ENCODE data around the gene ENPP3.

Gene ENPP3

DNA sequence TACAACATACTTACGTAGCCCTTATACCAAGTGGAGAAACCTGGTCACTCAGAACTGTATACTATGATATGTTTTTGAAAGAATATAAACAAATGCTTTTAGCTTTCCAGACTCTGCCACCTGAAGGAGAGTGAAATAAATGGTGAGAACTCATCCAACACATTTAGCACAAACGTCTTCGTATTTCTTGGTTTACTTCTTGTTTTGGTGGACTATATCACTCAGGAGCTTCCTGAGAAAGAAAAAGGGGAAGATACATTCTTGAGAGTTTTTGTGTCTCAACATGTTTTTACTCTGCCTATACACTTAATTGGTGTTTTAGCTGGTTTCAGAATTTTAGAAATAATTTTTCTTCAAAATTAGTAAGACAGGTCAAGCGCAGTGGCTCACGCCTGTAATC, 93.2 kb downstream of the ENPP3 start:
- Histone ChIP-seq H3K4me1 (ENCODE audit: control insufficient read depth, insufficient read depth, low read length) (no peaks in the 10 kb centered on the region), H3K4me3 (ENCODE audit: low read depth, low read length) (no peak overlapping the region), H3K27ac (ENCODE audit: extremely low read depth, low read depth, low read length) (no peak overlapping the region), H3K36me3 (ENCODE audit: control insufficient read depth in 2 of 2, insufficient read depth in 1 of 2, low read length in 2 of 2) (no peaks in the 10 kb centered on the region), H3K9me3 (ENCODE audit: control insufficient read depth, insufficient read depth, low read depth, low read length) (no peaks in the 10 kb centered on the region)
- ChIA-PET CTCF (interaction anchor here (1.8 to 3.2 kb wide), 2 partner anchors 35 to 181 kb away, joined by 3 to 18 read pairs; no protein-coding TSS in a partner anchor), POLR2A (no interaction called here)
- no peak for TF ChIP-seq ZFP41 (tag by site-specific recombination; IDR thresholded peaks at IDR 0.05; ENCODE audit: borderline replicate concordance)
- no peak for TF ChIP-seq ZNF610 (tag by site-specific recombination; IDR thresholded peaks at IDR 0.05; ENCODE audit: borderline replicate concordance)

- H3K4me3 ChIP-seq (ENCODE audit: low read depth, low read length), result no peak overlapping the region
- H3K36me3 ChIP-seq (ENCODE audit: control insufficient read depth in 2 of 2, insufficient read depth in 1 of 2, low read length in 2 of 2), result no peaks in the 10 kb centered on the region
- H3K9me3 ChIP-seq (ENCODE audit: control insufficient read depth, insufficient read depth, low read depth, low read length), result no peaks in the 10 kb centered on the region
- ChIA-PET CTCF (interaction anchor here (0.5 to 1.8 kb wide), 4 partner anchors 10 to 567 kb away, joined by 3 to 5 read pairs (median 3); no protein-coding TSS in a partner anchor), POLR2A (no interaction called here)
- no peak overlapping the region for H3K27ac ChIP-seq (ENCODE audit: extremely low read depth, low read depth, low read length)
- no peaks in the 10 kb centered on the region for H3K4me1 ChIP-seq (ENCODE audit: control insufficient read depth, insufficient read depth, low read length)
- TF ChIP-seq ZNF664 (tag by site-specific recombination; IDR thresholded peaks at IDR 0.05) (no peak), ZNF223 (tag by site-specific recombination; IDR thresholded peaks at IDR 0.05) (no peak), ZEB2 (tag by site-specific recombination; IDR thresholded peaks at IDR 0.05) (no peak), KLF9 (tag by site-specific recombination; IDR thresholded peaks at IDR 0.05; ENCODE audit: low read depth) (no peak), ZNF324 (tag by site-specific recombination; IDR thresholded peaks at IDR 0.05) (no peak)
Measured at GRCh38 chr6:131731224-131731623, 94.1 kb downstream of the ENPP3 start.

GRCh38 chr6:131733376-131734016, 96.4 kb downstream of the ENPP3 start:
- Histone ChIP-seq H3K9me3 (ENCODE audit: control insufficient read depth, insufficient read depth, low read depth, low read length) (no peaks in the 10 kb centered on the region), H3K4me3 (ENCODE audit: low read depth, low read length) (no peak overlapping the region), H3K27ac (ENCODE audit: extremely low read depth, low read depth, low read length) (no peak overlapping the region), H3K4me1 (ENCODE audit: control insufficient read depth, insufficient read depth, low read length) (no peaks in the 10 kb centered on the region), H3K36me3 (ENCODE audit: control insufficient read depth in 2 of 2, insufficient read depth in 1 of 2, low read length in 2 of 2) (no peaks in the 10 kb centered on the region)
- ChIA-PET CTCF (interaction anchor here (1.1 to 2.0 kb wide), 3 partner anchors 12 to 1035 kb away, joined by 3 to 11 read pairs (median 4); no protein-coding TSS in a partner anchor), POLR2A (no interaction called here)
- no peak for TF ChIP-seq ZNF426 (tag by site-specific recombination; IDR thresholded peaks at IDR 0.05)
- no peak for TF ChIP-seq ZNF140 (tag by site-specific recombination; IDR thresholded peaks at IDR 0.05)
- TF ChIP-seq ZNF707 (tag by site-specific recombination; IDR thresholded peaks at IDR 0.05), result no peak
- peak; percentile 49 for TF ChIP-seq ZFHX2 (tag by site-specific recombination; conservative IDR thresholded peaks at IDR 0.05)
- TF ChIP-seq ZNF350 (tag by site-specific recombination; IDR thresholded peaks at IDR 0.05), result no peak
- no peak for TF ChIP-seq KLF1 (tag by site-specific recombination; IDR thresholded peaks at IDR 0.05)
- TF ChIP-seq EGR2 (tag by site-specific recombination; IDR thresholded peaks at IDR 0.05; ENCODE audit: low read depth), result peak; percentile 62

GRCh38 chr6:131736003-131736596, 99.0 kb downstream of the ENPP3 start:
- Histone ChIP-seq H3K9me3 (ENCODE audit: control insufficient read depth, insufficient read depth, low read depth, low read length) (no peaks in the 10 kb centered on the region), H3K4me3 (ENCODE audit: low read depth, low read length) (no peak overlapping the region), H3K27ac (ENCODE audit: extremely low read depth, low read depth, low read length) (no peak overlapping the region), H3K4me1 (ENCODE audit: control insufficient read depth, insufficient read depth, low read length) (no peaks in the 10 kb centered on the region), H3K36me3 (ENCODE audit: control insufficient read depth in 2 of 2, insufficient read depth in 1 of 2, low read length in 2 of 2) (no peaks in the 10 kb centered on the region)
- CTCF ChIA-PET, result interaction anchor here (0.6 to 2.8 kb wide), 5 partner anchors 13 to 174 kb away, joined by 3 to 13 read pairs (median 5); no protein-coding TSS in a partner anchor
- TF ChIP-seq KLF1 (tag by site-specific recombination; IDR thresholded peaks at IDR 0.05), result no peak
- TF ChIP-seq EGR2 (tag by site-specific recombination; IDR thresholded peaks at IDR 0.05; ENCODE audit: low read depth), result 0 out of 2 replicates have a peak, but pooled peaks have one; percentile 8
- no peak for TF ChIP-seq IKZF3 (tag by site-specific recombination; IDR thresholded peaks at IDR 0.05)
- POLR2A ChIA-PET, result no interaction called here
